K562 (cell line): ENCODE results near the gene ZNF350. TPM values are rescaled to one million over a fixed set of nuclear protein-coding genes. Genes with fewer than 3 reads are reported as not detected.

ENCODE experiments used
- CBX3 ChIP-seq, 2 experiments: IDR thresholded peaks; 1 replicate in 1 of 2; 2 replicates in 1 of 2; pipeline ENCODE4 v1.6.1; 2012; ENCODE audit warnings: inconsistent platforms in 2 of 2, low read length in 2 of 2, borderline replicate concordance in 1 of 2, control low read depth in 1 of 2
- DDX20 ChIP-seq: fragments of 450-650 bp; IDR thresholded peaks from 2 replicates; pipeline ENCODE4 v1.6.1; 2016; ENCODE audit warnings: missing genetic modification characterization, low read depth, mild to moderate bottlenecking, missing compliant biosample characterization, moderate library complexity
- ELF4 ChIP-seq: fragments of 450-650 bp; formaldehyde crosslinking; IDR thresholded peaks from 2 replicates; pipeline ENCODE4 v1.4.0; 2022; ENCODE audit warnings: missing genetic modification characterization
- MTF1 ChIP-seq: fragments of 250-450 bp; sonication (Bioruptor Pico); IDR thresholded peaks from 2 replicates; pipeline ENCODE4 v1.9.0; 2021; ENCODE audit warnings: moderate library complexity, mild to moderate bottlenecking, inconsistent platforms, borderline replicate concordance
- NCOR1 ChIP-seq: fragments of 450-650 bp; IDR thresholded peaks from 2 replicates; pipeline ENCODE4 v1.6.1; 2016; ENCODE audit warnings: mild to moderate bottlenecking, moderate library complexity
- NKRF ChIP-seq: fragments of 450-650 bp; IDR thresholded peaks from 2 replicates; pipeline ENCODE4 v1.6.1; 2016; ENCODE audit warnings: borderline replicate concordance
- RBM25 ChIP-seq: fragments of 200-400 bp; formaldehyde crosslinking; IDR thresholded peaks from 2 replicates; pipeline ENCODE4 v1.6.1; 2018; ENCODE audit warnings: low read length, low read depth, moderate library complexity; ENCODE audit not compliant: severe bottlenecking
- SUPT5H ChIP-seq: fragments of 450-650 bp; IDR thresholded peaks from 2 replicates; pipeline ENCODE4 v1.6.1; 2016
- TOE1 ChIP-seq, 2 experiments: fragments of 450-650 bp in 1 of 2; sonication (generic) in 1 of 2; formaldehyde crosslinking in 1 of 2; IDR thresholded peaks; 2 replicates each; pipeline versions ENCODE4 v1.7.1 to v1.8.0; 2016 to 2022; ENCODE audit warnings: borderline replicate concordance in 2 of 2, mild to moderate bottlenecking in 2 of 2, antibody characterized with exemption in 1 of 2, inconsistent platforms in 1 of 2, low read depth in 1 of 2, missing genetic modification reagents in 1 of 2, moderate library complexity in 1 of 2
- TRIM24 ChIP-seq, 2 experiments: fragments of 450-650 bp; IDR thresholded peaks; 2 replicates each; pipeline ENCODE4 v1.6.1; 2016
- polyA plus RNA-seq, 8 experiments: library from polyadenylated mRNA; depleted of rRNA in 4 of 8; stranded (reverse) in 5 of 8; unstranded in 3 of 8; fragments of >200 nt; fragmentation: Nextera tagmentation in 2 of 8; fragmentation: Illumina TruSeq in 1 of 8; extraction: Ambion mirVana in 2 of 8; extraction: Trizol in 1 of 8; gene quantifications; 2 replicates each; pipeline versions ENCODE4 v1.2.1 to v1.2.3, GENCODE V29; 2011 to 2014; ENCODE audit warnings: inconsistent platforms in 1 of 8, missing spikeins in 1 of 8
- total RNA-seq, 7 experiments: library from RNA; depleted of rRNA in 6 of 7; stranded (reverse); fragments of >200 nt in 6 of 7; fragmentation: Illumina TruSeq in 2 of 7; extraction: Trizol in 2 of 7; gene quantifications; 2 replicates each; pipeline versions ENCODE4 v1.2.1 to v1.2.3, GENCODE V29; 2011 to 2021; ENCODE audit warnings: low replicate concordance in 1 of 7
- TF ChIP-seq, protein P1 (sequence below): fragments of 450-650 bp; IDR thresholded peaks from 2 replicates; pipeline ENCODE4 v1.6.1; 2016; ENCODE audit warnings: antibody characterized with exemption

ZNF350 gene
- total and polyA plus RNA-seq, 9 of the 15 experiments (the other 6 are each of a cell fraction or from before 2014, with no cell fraction given): 1.7 to 4.8 (median 2.9) TPM

GRCh38 chr19:52034051-52034728, 47.5 kb upstream of the ZNF350 start (continued):
- no peak for TF ChIP-seq NKRF
- no peak for TF ChIP-seq ELF4 (CRISPR knock-in tag)
- peak; percentile 50 for TF ChIP-seq RBM25
- TF ChIP-seq SUPT5H: no peak
- peak in 1 of 2 experiments; percentile 72; a peak in 2 of 3 replicates for TF ChIP-seq CBX3 (IDR thresholded peaks at IDR 0.05; ENCODE audit: borderline replicate concordance in 1 of 2, low read length in 2 of 2)
- TF ChIP-seq NCOR1: no peak
- TF ChIP-seq, protein P1, sequence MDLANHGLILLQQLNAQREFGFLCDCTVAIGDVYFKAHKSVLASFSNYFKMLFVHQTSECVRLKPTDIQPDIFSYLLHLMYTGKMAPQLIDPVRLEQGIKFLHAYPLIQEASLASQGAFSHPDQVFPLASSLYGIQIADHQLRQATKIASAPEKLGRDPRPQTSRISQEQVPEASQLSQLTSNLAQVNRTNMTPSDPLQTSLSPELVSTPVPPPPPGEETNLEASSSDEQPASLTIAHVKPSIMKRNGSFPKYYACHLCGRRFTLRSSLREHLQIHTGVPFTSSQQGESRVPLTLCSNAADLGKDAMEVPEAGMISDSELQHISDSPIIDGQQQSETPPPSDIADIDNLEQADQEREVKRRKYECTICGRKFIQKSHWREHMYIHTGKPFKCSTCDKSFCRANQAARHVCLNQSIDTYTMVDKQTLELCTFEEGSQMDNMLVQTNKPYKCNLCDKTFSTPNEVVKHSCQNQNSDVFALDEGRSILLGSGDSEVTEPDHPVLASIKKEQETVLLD: no peak
- no peak for TF ChIP-seq MTF1
- peak in 1 of 2 experiments; percentile 44; a peak in 2 of 4 replicates for TF ChIP-seq TRIM24 (IDR thresholded peaks at IDR 0.05)
- no peak for TF ChIP-seq DDX20 (tag)
- TF ChIP-seq TOE1 (IDR thresholded peaks at IDR 0.05; ENCODE audit: borderline replicate concordance): no peak
- TF ChIP-seq TOE1 (CRISPR knock-in tag; IDR thresholded peaks at IDR 0.05; ENCODE audit: borderline replicate concordance, low read depth): no peak
